ENCODE data around the gene ARHGAP8.

ARHGAP8 gene

DNA sequence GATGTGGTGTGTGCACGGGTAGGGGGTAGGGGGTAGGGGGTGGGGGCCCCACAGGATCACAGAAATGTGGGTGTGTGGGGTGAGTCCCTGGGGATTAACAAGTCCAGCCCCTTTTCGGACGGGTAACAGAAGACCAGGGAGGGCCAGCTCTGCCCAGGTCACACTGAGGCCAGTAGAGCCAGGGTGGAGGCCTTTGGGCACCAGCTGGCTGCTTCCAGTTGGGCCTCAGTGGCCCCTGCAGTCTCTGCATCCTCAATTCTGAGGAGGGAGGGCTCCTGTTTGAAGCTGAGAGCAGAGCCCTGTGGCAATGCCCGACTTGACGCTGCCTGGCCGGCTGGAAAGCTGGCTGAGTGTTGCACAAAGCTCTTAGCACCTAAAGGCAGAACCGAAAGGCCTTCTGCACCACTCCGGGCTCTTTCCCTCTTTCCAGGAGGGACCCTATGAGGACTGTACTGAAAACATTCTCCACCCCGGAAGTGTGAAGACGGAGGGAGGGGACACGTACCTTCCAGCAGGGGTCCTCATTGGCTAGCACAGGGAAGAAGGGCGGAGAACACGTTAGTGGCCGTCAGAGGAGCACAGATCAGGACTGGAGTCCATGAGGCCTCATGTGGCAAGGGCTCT lies 137.0 kb downstream of the ARHGAP8 start:
- Histone ChIP-seq H3K4me3 (ENCODE audit: low read length in 2 of 2) (no peak overlapping the region), H3K4me1 (ENCODE audit: control insufficient read depth, insufficient read depth, low read length) (no peaks in the 10 kb centered on the region), H3K9me3 (ENCODE audit: control insufficient read depth in 2 of 2, low read length in 2 of 2) (no peaks in the 10 kb centered on the region), H3K9ac (ENCODE audit: low read length in 2 of 2) (no peak overlapping the region), H3K27me3 (ENCODE audit: control insufficient read depth in 1 of 2, insufficient read depth in 2 of 2, low read length in 2 of 2) (no peaks in the 10 kb centered on the region), H3K36me3 (ENCODE audit: control insufficient read depth in 2 of 2, insufficient read depth in 2 of 2, low read length in 2 of 2) (peaks cover 0 to 3% of the 10 kb centered on the region in 2 donors), H3K27ac (ENCODE audit: low read length) (no peak overlapping the region)

DNA sequence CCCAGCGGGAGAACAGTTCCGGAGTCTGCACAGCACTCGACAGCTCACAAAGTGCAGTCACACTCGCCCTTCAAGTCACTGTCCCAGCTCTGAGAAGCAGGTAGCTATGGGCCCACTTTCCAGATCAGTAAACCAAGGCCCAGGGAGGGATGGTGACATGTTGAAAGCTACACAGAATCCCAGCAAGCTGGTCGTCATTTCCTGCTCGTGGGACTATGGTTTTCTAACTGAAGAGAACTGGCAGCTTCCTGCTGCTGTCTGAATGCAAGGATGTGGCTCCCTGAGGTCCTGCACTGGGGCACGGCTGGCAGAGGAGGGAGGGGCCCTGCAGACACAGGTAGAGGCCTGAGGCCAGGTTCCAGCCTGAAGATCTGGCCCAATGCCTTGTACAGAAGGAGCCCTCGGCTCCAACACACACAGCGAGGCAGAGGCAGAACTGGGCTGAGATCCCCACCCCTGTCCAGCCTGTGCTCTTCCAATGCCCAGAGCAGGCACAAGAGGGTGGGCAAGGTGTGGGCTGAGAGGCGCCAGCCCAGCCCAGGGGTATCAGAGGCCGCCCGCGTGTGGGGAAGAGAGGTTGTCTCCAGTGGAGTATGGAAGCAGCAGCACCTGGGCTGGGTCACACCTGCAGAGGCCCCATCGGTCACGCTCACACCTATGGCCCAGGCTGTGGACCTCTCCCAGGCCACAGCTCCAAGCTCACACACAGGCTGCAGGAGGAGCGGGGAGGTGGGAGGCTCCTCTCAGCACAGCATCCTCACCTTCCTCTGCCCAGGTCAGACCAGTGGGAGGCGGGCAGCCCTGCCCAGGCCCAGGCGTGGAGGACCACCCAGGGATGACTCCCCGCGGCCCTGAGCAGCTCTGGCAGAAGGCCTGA lies 138.3 kb downstream of the ARHGAP8 start:
- Histone ChIP-seq H3K9ac (ENCODE audit: low read length in 2 of 2) (no peak overlapping the region), H3K4me3 (ENCODE audit: low read length in 2 of 2) (no peak overlapping the region), H3K9me3 (ENCODE audit: control insufficient read depth in 2 of 2, low read length in 2 of 2) (no peaks in the 10 kb centered on the region), H3K27me3 (ENCODE audit: control insufficient read depth in 1 of 2, insufficient read depth in 2 of 2, low read length in 2 of 2) (no peaks in the 10 kb centered on the region), H3K4me1 (ENCODE audit: control insufficient read depth, insufficient read depth, low read length) (no peaks in the 10 kb centered on the region), H3K36me3 (ENCODE audit: control insufficient read depth in 2 of 2, insufficient read depth in 2 of 2, low read length in 2 of 2) (peaks cover 0 to 2% of the 10 kb centered on the region in 2 donors), H3K27ac (ENCODE audit: low read length) (no peak overlapping the region)

DNA sequence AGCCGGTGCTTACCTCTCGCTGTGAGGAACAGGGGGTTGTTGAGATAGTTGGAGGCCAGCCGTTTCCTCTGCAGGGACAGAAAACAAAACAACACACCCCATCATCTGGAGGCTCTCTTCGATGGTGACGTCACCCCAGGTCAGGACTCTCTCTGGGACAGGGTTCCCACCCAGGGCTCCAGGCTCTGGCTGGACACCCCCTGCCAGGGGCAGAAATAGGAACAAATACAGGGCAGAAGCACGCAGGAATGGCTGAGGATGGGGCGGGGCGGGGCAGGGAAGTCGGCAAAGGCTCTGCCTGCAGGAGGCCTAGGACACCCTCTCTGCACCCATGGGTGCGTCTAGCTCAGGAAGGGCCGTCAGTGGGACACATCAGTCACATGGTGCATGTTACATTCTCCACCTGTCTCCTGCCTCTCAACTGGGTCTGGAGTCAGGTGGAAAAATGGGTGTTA lies 138.9 kb downstream of the ARHGAP8 start:
- no peak overlapping the region for H3K9ac ChIP-seq (ENCODE audit: low read length in 2 of 2)
- no peaks in the 10 kb centered on the region for H3K9me3 ChIP-seq (ENCODE audit: control insufficient read depth in 2 of 2, low read length in 2 of 2)
- peaks cover 0 to 4% of the 10 kb centered on the region in 2 donors for H3K36me3 ChIP-seq (ENCODE audit: control insufficient read depth in 2 of 2, insufficient read depth in 2 of 2, low read length in 2 of 2)
- no peak overlapping the region for H3K27ac ChIP-seq (ENCODE audit: low read length)
- H3K27me3 ChIP-seq (ENCODE audit: control insufficient read depth in 1 of 2, insufficient read depth in 2 of 2, low read length in 2 of 2), result no peaks in the 10 kb centered on the region
- no peaks in the 10 kb centered on the region for H3K4me1 ChIP-seq (ENCODE audit: control insufficient read depth, insufficient read depth, low read length)
- H3K4me3 ChIP-seq (ENCODE audit: low read length in 2 of 2), result no peak overlapping the region

DNA sequence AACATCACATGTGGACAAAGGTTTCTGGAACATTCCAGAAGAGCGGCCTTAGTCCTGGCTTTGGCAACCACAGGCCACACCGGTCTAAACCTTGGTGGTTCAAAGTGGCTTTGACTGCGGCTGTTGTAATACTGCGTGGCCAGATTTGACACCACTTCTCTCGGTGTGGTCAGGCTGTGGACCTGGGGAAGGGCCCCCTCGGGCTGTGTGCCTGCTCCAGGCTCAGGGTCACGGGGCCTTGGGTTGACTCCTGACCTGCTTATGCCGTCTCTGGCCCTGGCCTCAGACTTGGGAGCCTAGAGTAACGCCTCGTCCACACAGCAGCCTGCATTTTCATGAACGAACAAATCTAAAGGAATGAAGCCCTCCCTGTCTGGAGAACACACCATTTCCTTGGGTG lies 139.4 kb downstream of the ARHGAP8 start:
- no peak overlapping the region for H3K9ac ChIP-seq (ENCODE audit: low read length in 2 of 2)
- H3K27me3 ChIP-seq (ENCODE audit: control insufficient read depth in 1 of 2, insufficient read depth in 2 of 2, low read length in 2 of 2), result no peaks in the 10 kb centered on the region
- H3K36me3 ChIP-seq (ENCODE audit: control insufficient read depth in 2 of 2, insufficient read depth in 2 of 2, low read length in 2 of 2), result peaks cover 0 to 4% of the 10 kb centered on the region in 2 donors

DNA sequence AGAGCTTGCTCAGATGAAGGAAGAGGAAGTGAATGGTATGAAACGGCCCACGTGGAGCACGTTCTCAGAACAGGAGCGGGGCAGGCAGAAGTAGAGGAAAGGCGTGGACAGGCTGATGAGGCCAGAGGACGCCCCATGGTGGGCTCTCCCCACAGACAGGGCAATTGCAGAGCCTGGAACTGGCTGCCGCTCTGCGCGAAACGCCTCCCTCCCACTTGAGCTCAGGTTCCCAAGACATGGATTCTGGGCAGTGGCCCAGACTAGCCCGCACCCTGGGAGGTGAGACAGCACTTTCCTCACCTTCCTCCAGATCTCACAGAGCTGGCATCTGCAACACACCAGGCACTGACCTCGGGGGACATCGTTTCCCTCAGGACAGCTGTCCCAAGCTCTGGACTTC lies 139.9 kb downstream of the ARHGAP8 start:
- Histone ChIP-seq H3K36me3 (ENCODE audit: control insufficient read depth in 2 of 2, insufficient read depth in 2 of 2, low read length in 2 of 2) (peaks cover 0 to 4% of the 10 kb centered on the region in 2 donors), H3K9me3 (ENCODE audit: control insufficient read depth in 2 of 2, low read length in 2 of 2) (no peaks in the 10 kb centered on the region), H3K4me3 (ENCODE audit: low read length in 2 of 2) (no peak overlapping the region), H3K4me1 (ENCODE audit: control insufficient read depth, insufficient read depth, low read length) (no peaks in the 10 kb centered on the region), H3K9ac (ENCODE audit: low read length in 2 of 2) (no peak overlapping the region), H3K27me3 (ENCODE audit: control insufficient read depth in 1 of 2, insufficient read depth in 2 of 2, low read length in 2 of 2) (no peaks in the 10 kb centered on the region), H3K27ac (ENCODE audit: low read length) (no peak overlapping the region)

More for the DNA sequence above, 139.4 kb downstream of the ARHGAP8 start:
- Histone ChIP-seq H3K4me3 (ENCODE audit: low read length in 2 of 2) (no peak overlapping the region), H3K9me3 (ENCODE audit: control insufficient read depth in 2 of 2, low read length in 2 of 2) (no peaks in the 10 kb centered on the region), H3K4me1 (ENCODE audit: control insufficient read depth, insufficient read depth, low read length) (no peaks in the 10 kb centered on the region), H3K27ac (ENCODE audit: low read length) (no peak overlapping the region)

DNA sequence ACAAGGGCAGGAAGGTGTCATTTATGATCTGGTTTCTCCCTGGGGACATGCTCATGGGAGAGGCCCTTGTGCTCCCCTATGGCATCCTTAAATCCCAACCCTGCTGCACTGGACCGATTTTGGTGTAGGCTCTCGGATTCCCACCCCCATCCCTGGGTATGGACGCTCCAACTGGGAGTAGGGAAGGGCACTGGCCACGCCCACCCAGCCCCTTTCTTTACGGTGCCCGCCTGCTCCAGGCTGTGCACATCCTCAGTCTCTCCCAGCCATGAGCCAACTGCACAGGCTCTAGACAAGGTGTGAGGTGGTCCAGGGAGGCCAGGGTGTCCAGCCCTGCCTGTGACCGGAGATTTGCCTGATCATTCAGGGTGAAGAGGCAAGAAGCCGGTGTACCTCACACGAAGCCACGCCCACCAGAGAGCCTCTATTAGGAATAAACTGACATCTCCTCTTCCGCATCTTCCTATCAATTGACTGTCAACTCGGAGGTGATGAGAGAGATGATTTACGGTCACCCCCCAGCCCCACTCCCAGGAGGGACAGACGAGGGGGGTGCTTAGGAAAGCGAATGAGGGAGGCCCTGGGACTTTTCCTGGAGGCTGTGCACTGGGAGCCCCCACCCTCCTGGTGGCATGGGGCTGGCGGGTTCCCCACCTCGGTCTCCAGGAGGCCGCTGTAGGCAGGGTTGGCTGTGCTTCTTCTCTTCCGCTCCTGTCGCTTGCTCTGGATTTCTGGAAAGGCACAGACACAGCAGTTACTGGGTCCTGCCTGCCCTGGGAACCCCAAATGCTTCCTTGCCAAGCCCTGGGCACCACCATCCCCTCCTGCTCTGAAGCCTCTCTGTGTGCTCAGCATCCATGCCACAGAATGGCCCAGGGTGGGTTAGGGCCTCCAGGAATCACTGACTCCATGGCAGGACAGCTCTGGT lies 140.7 kb downstream of the ARHGAP8 start:
- H3K9me3 ChIP-seq (ENCODE audit: control insufficient read depth in 2 of 2, low read length in 2 of 2), result no peaks in the 10 kb centered on the region

DNA sequence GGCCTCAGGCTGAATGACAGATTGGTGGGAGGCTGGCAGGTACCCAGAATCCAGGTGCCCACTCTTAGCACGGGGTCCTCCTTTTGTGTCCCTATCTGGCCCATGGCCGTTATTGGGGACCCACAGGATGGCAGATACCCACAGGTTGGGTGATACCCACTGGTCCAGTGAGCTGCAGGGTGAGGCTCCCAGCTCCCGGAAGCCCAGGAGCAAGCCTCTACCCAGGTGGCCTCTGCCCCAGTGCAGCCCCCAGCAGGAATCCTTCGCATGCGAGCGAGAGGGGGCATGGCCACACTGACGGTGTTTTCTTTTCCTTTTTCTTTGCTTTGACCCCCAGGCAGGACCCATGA lies 141.3 kb downstream of the ARHGAP8 start:
- H3K4me1 ChIP-seq (ENCODE audit: control insufficient read depth, insufficient read depth, low read length), result no peaks in the 10 kb centered on the region
- no peaks in the 10 kb centered on the region for H3K9me3 ChIP-seq (ENCODE audit: control insufficient read depth in 2 of 2, low read length in 2 of 2)
- no peak overlapping the region for H3K9ac ChIP-seq (ENCODE audit: low read length in 2 of 2)
- no peaks in the 10 kb centered on the region for H3K27me3 ChIP-seq (ENCODE audit: control insufficient read depth in 1 of 2, insufficient read depth in 2 of 2, low read length in 2 of 2)
- peaks cover 0 to 4% of the 10 kb centered on the region in 2 donors for H3K36me3 ChIP-seq (ENCODE audit: control insufficient read depth in 2 of 2, insufficient read depth in 2 of 2, low read length in 2 of 2)
- no peak overlapping the region for H3K4me3 ChIP-seq (ENCODE audit: low read length in 2 of 2)
- no peak overlapping the region for H3K27ac ChIP-seq (ENCODE audit: low read length)

More for the DNA sequence above, 140.7 kb downstream of the ARHGAP8 start:
- H3K9ac ChIP-seq (ENCODE audit: low read length in 2 of 2), result no peak overlapping the region
- H3K27ac ChIP-seq (ENCODE audit: low read length), result no peak overlapping the region
- H3K4me1 ChIP-seq (ENCODE audit: control insufficient read depth, insufficient read depth, low read length), result no peaks in the 10 kb centered on the region
- H3K27me3 ChIP-seq (ENCODE audit: control insufficient read depth in 1 of 2, insufficient read depth in 2 of 2, low read length in 2 of 2), result no peaks in the 10 kb centered on the region
- peaks cover 0 to 4% of the 10 kb centered on the region in 2 donors for H3K36me3 ChIP-seq (ENCODE audit: control insufficient read depth in 2 of 2, insufficient read depth in 2 of 2, low read length in 2 of 2)
- H3K4me3 ChIP-seq (ENCODE audit: low read length in 2 of 2), result no peak overlapping the region

DNA sequence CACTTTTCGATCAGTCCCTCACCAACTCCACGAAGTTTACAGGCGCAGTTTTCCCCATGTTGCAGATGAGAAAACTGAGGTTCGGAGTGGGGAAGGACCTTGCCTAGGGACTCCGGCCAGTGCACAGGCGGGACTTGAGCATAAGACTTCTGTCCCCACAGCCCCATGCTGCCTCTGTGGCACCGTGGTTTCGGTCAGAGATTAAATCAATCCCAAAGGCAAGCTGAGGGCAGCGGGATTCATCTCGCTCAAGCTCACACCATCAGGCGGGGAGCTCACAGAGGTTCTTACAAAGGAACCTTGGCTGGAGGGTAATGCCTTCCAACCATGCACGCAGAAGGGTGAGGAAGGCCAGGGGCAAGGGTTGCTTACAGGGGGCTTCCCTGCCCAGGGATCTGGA lies 141.9 kb downstream of the ARHGAP8 start:
- Histone ChIP-seq H3K27ac (ENCODE audit: low read length) (no peak overlapping the region), H3K9me3 (ENCODE audit: control insufficient read depth in 2 of 2, low read length in 2 of 2) (no peaks in the 10 kb centered on the region), H3K27me3 (ENCODE audit: control insufficient read depth in 1 of 2, insufficient read depth in 2 of 2, low read length in 2 of 2) (no peaks in the 10 kb centered on the region), H3K4me1 (ENCODE audit: control insufficient read depth, insufficient read depth, low read length) (no peaks in the 10 kb centered on the region), H3K9ac (ENCODE audit: low read length in 2 of 2) (no peak overlapping the region), H3K4me3 (ENCODE audit: low read length in 2 of 2) (no peak overlapping the region), H3K36me3 (ENCODE audit: control insufficient read depth in 2 of 2, insufficient read depth in 2 of 2, low read length in 2 of 2) (peaks cover 0 to 4% of the 10 kb centered on the region in 2 donors)

DNA sequence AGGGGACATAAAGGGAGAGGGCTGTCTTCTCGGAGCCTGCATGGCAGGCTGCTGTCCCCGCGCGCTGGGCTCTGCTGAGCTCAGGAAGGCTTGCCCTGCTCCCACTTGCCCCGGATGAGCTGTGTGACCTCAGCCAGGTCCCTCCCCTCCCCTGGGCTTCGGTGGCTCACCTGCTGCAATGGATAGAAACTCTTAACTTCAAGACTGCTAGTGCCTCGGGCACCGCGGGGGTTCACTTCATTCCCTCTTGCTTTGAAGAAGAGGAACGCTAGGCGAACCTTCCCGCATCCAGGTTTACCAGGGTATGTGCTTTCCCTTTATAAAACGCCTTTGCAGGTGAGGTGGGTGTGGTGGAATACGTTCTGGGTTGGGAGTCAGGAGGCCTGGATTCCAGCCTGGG lies 142.4 kb downstream of the ARHGAP8 start:
- Histone ChIP-seq H3K27me3 (ENCODE audit: control insufficient read depth in 1 of 2, insufficient read depth in 2 of 2, low read length in 2 of 2) (no peaks in the 10 kb centered on the region), H3K27ac (ENCODE audit: low read length) (no peak overlapping the region), H3K4me3 (ENCODE audit: low read length in 2 of 2) (no peak overlapping the region), H3K4me1 (ENCODE audit: control insufficient read depth, insufficient read depth, low read length) (no peaks in the 10 kb centered on the region), H3K9ac (ENCODE audit: low read length in 2 of 2) (no peak overlapping the region), H3K36me3 (ENCODE audit: control insufficient read depth in 2 of 2, insufficient read depth in 2 of 2, low read length in 2 of 2) (peaks cover 0 to 4% of the 10 kb centered on the region in 2 donors), H3K9me3 (ENCODE audit: control insufficient read depth in 2 of 2, low read length in 2 of 2) (no peaks in the 10 kb centered on the region)

DNA sequence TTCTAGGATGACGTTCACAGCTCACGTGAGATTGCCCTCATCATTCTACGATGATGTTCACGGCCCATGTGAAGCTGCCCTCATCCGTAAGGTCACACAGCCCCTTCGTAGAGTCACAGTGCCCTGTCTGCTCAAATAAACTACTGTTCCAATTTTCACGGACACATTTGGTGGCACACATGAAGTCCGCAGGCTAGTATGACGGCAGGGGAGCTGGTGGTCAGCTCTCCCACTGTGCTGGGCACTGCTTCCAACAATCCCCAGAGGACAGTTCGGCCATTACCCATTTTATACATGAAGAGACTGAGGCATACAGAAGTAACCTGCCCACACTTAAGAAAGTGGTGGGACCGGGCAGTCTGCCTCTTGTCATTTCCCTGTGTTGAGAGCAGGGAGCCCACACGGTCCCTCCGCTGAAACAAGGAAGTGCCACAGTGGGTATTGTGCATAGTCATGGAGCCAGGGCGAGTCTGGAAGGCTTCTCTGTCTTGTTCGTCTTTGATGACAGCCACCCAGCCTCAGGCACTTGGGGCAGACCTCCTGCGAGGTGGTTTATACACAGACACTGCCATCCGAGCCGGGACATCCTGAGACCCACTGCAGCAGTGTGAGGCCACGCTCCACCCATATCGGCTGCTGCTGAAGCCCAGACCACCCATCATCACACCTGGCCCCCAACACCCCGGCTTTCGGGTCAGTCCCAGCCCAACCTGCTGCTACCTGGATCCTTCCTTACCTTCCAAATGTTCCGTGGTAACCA lies 143.1 kb downstream of the ARHGAP8 start:
- H3K4me3 ChIP-seq (ENCODE audit: low read length in 2 of 2), result no peak overlapping the region
- no peak overlapping the region for H3K27ac ChIP-seq (ENCODE audit: low read length)
- peaks cover 0 to 4% of the 10 kb centered on the region in 2 donors for H3K36me3 ChIP-seq (ENCODE audit: control insufficient read depth in 2 of 2, insufficient read depth in 2 of 2, low read length in 2 of 2)
- no peaks in the 10 kb centered on the region for H3K4me1 ChIP-seq (ENCODE audit: control insufficient read depth, insufficient read depth, low read length)
- no peaks in the 10 kb centered on the region for H3K9me3 ChIP-seq (ENCODE audit: control insufficient read depth in 2 of 2, low read length in 2 of 2)
- H3K9ac ChIP-seq (ENCODE audit: low read length in 2 of 2), result no peak overlapping the region
- H3K27me3 ChIP-seq (ENCODE audit: control insufficient read depth in 1 of 2, insufficient read depth in 2 of 2, low read length in 2 of 2), result no peaks in the 10 kb centered on the region

Measured in stomach smooth muscle (tissue), 2 donors.